ENCODE measurements around the gene KRTAP5-1. TPM values are rescaled to one million over a fixed set of nuclear protein-coding genes. Genes with fewer than 3 reads are reported as not detected.

The KRTAP5-1 gene
- total and polyA plus RNA-seq, 8 donors = 0.21 TPM; not detected in 7

DNA sequence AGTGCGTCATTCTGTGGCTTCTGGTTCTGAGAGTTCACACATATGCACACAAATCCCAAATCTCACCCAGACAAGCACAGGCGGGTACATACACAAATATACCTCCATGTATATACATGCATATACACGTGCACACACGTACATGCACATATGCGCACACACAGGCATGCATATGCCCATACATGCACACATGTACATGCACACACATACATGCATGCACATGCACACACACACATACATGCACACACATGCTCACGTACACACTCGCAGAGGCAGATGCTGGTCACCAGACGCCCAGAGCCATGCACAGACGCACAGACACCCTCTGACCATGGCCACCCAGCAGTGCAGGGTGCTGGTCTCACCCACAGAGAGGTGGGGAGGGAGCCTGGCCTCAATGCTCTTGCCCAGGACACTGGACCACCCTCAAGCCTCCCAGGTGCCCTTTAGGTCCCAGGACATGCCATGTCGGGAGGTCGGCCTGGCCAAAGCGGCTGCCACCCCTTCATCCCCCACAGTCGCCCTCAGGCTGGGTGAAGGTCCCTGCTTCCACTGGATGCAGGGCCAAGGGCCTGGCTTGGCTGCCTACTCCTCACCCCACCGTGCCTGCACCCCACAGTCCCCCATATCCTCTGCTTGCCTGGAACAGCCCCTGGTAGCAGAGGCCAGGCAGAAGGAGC, 22.5 kb downstream of the KRTAP5-1 start:
- peaks cover 12 to 24% of the 10 kb centered on the region in 2 donors for H3K4me1 ChIP-seq
- H3K27ac ChIP-seq = no peak overlapping the region
- no peak overlapping the region for H3K4me3 ChIP-seq
- TF ChIP-seq, protein P1, sequence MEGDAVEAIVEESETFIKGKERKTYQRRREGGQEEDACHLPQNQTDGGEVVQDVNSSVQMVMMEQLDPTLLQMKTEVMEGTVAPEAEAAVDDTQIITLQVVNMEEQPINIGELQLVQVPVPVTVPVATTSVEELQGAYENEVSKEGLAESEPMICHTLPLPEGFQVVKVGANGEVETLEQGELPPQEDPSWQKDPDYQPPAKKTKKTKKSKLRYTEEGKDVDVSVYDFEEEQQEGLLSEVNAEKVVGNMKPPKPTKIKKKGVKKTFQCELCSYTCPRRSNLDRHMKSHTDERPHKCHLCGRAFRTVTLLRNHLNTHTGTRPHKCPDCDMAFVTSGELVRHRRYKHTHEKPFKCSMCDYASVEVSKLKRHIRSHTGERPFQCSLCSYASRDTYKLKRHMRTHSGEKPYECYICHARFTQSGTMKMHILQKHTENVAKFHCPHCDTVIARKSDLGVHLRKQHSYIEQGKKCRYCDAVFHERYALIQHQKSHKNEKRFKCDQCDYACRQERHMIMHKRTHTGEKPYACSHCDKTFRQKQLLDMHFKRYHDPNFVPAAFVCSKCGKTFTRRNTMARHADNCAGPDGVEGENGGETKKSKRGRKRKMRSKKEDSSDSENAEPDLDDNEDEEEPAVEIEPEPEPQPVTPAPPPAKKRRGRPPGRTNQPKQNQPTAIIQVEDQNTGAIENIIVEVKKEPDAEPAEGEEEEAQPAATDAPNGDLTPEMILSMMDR (IDR thresholded peaks at IDR 0.05) = no peak
- peaks cover 0 to 19% of the 10 kb centered on the region in 2 donors for H3K36me3 ChIP-seq
- ATAC-seq (no peak), DNase-seq (no peak)
- H3K27me3 ChIP-seq = peaks cover 0 to 28% of the 10 kb centered on the region in 2 donors
- H3K9me3 ChIP-seq = no peaks in the 10 kb centered on the region
- intact Hi-C loops (cut with DNase I) = no loop called here

DNA sequence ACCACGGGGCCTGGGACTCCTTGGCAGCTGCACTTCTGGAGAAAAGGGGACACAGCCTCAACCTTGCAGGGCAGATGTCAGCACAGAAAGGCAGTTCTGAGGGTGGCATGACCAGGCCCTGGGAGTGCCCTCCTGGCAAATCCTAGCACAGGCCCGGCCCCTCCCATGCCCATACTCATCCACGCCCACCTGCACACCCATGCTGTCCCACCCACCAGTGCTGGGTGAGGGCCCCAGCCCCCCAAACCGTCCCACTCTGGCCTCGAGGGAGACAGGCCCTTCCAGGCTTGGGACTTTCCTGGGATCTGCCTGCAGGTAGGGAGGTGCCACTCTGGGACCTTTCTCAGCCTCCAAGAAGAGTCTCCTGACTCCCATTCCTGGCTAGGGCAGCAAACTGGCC, 23.1 kb downstream of the KRTAP5-1 start:
- TF ChIP-seq, protein P1 (IDR thresholded peaks at IDR 0.05) = no peak
- Histone ChIP-seq H3K4me3 (no peak overlapping the region), H3K27ac (no peak overlapping the region), H3K9me3 (no peaks in the 10 kb centered on the region), H3K4me1 (peaks cover 12 to 26% of the 10 kb centered on the region in 2 donors), H3K36me3 (peaks cover 0 to 26% of the 10 kb centered on the region in 2 donors), H3K27me3 (peaks cover 0 to 35% of the 10 kb centered on the region in 2 donors)
- no peak for DNase-seq
- no peak for ATAC-seq
- intact Hi-C loops (cut with DNase I) = no loop called here

DNA sequence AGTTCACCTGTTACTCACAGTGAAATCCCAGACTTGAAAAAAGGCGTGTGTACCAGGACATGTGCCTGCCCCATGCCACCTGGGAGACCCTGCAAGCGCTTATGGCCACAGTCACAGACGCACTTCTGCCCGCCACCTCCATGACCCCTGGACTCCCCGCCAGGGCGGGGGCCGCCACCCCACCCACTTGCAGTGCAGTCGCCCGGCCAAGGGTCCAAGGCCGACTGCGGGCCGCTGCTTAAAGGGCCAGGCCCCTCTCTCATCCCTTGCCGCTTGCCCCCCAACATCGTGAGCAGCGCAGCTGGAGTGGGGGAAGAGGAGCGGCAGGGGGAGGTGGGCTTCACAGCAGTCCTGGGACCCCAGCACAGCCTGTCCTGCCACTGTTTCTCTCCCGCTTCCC, 23.8 kb downstream of the KRTAP5-1 start:
- Histone ChIP-seq H3K4me1 (peaks cover 12 to 26% of the 10 kb centered on the region in 2 donors), H3K4me3 (no peak overlapping the region), H3K27ac (no peak overlapping the region), H3K9me3 (no peaks in the 10 kb centered on the region), H3K27me3 (peaks cover 0 to 39% of the 10 kb centered on the region in 2 donors), H3K36me3 (peaks cover 0 to 27% of the 10 kb centered on the region in 2 donors)
- ATAC-seq = no peak
- peak in 1 of 4 donors; percentile 81 for DNase-seq
- intact Hi-C loops (cut with DNase I) = no loop called here
- TF ChIP-seq, protein P1 (IDR thresholded peaks at IDR 0.05) = no peak

DNA sequence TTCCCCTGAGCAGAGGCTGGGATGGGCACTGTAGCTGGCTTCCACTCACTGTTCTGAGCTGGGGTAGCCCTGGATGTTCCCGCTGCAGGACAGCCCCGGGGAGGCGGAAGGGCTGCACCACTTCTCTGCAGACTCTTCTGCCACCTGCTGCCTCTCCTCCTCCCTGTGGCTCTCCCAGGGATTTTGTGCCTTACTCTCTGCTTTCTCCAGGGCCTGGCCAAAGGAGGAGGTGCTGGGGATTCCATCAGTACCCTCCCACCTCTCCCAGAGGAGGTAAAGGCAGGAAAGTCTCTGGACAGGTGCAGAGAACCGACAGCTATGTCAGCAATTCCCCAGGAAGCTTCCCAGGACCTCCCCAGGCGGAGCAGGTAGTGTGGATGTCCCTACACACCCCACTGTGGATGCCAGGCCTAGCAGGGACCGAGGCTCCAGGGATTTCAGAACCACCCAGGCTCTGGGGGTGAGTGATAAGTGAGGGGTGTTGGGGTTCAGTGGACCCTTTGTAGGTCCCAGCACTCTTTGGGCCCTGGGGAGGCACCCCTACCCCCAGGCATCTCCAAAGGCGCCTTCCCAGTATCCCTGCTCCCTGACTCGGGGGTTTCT, 24.3 kb downstream of the KRTAP5-1 start:
- no peak for ATAC-seq
- intact Hi-C loops (cut with DNase I) = no loop called here
- H3K27me3 ChIP-seq = peaks cover 0 to 44% of the 10 kb centered on the region in 2 donors
- no peak overlapping the region for H3K4me3 ChIP-seq
- H3K27ac ChIP-seq = no peak overlapping the region
- peaks cover 12 to 26% of the 10 kb centered on the region in 2 donors for H3K4me1 ChIP-seq
- DNase-seq = peak in 1 of 4 donors; percentile 31
- no peaks in the 10 kb centered on the region for H3K9me3 ChIP-seq
- peaks cover 0 to 31% of the 10 kb centered on the region in 2 donors for H3K36me3 ChIP-seq
- TF ChIP-seq, protein P1 (IDR thresholded peaks at IDR 0.05) = no peak

DNA sequence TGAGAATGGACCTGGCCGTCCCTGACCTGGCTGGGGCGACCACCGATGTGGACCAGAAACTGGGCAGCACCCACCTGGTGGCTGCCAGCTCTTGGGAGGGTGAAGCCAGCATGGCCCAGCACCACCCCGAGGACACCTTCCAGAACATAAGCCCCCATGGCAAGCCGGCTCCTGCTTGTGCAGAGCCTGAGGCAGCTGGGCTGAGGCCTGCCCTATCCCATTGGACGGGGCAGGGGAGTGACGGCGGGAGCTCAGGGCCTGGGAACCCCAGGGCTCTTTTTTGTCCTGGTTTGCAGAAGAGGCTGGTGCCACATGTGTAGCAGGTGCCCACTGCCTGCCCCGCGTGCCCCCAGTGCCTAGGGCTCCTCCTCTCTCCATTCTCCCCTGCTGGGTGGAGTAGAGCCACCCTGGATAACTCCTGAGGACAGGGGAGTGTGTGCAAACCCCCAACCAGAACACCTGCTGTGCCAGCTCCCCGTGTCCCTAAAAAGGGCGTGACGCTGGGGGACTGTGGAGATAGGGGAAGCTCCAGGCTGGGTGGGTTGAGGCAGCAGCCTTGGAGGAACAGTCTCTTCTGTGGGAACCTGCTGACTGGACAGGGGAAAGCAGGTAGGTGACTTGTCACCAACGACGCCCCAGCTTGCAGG, 25.0 kb downstream of the KRTAP5-1 start:
- TF ChIP-seq, protein P1 (IDR thresholded peaks at IDR 0.05) = no peak
- intact Hi-C loops (cut with DNase I) = no loop called here
- ATAC-seq (no peak), DNase-seq (peak in 1 of 4 donors; percentile 71)
- Histone ChIP-seq H3K4me1 (peaks cover 12 to 26% of the 10 kb centered on the region in 2 donors), H3K27me3 (peaks cover 0 to 51% of the 10 kb centered on the region in 2 donors), H3K27ac (peak overlapping the region; percentile 67 to 76), H3K9me3 (no peaks in the 10 kb centered on the region), H3K36me3 (peaks cover 0 to 26% of the 10 kb centered on the region in 2 donors), H3K4me3 (no peak overlapping the region)

Data from left lung (tissue), 10 donors.